HG03108 (cell line): ENCODE data around the gene MBD1.
A peak's percentile ranks its signal among the peaks of the same experiment; 100 is the strongest.
"Not testable (repeated sequence)": the region's sequence is repeated elsewhere in the genome, so short reads cannot be mapped to it uniquely, and the experiment has no call there.

Experiments used
- ATAC-seq: cut with Tn5 transposase; IDR thresholded peaks from one replicate; pipeline ENCODE4 v1.9.1; 2021; ENCODE audit warnings: moderate library complexity; ENCODE audit not compliant: unreplicated experiment

Gene MBD1

DNA sequence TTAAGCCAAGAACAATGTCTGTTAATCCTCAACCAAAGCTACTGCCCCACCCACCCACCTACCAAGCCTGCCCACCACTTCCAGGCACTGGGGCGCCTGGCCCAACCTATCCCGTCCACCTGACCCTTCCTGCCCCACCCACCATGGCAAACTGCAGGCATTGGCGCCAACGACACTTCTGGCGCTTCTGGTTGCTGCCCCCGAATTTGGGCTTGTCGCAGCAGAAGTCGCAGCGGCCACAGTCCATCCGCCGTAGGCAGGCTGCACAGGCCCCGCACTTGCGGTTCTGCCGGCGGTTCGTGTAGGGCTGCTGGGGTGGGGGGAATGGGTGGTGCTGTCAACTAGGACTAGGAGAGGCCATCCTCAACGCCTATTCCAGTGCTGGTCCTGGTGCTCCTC, 7.3 kb downstream of the MBD1 start:
- no peak for ATAC-seq

DNA sequence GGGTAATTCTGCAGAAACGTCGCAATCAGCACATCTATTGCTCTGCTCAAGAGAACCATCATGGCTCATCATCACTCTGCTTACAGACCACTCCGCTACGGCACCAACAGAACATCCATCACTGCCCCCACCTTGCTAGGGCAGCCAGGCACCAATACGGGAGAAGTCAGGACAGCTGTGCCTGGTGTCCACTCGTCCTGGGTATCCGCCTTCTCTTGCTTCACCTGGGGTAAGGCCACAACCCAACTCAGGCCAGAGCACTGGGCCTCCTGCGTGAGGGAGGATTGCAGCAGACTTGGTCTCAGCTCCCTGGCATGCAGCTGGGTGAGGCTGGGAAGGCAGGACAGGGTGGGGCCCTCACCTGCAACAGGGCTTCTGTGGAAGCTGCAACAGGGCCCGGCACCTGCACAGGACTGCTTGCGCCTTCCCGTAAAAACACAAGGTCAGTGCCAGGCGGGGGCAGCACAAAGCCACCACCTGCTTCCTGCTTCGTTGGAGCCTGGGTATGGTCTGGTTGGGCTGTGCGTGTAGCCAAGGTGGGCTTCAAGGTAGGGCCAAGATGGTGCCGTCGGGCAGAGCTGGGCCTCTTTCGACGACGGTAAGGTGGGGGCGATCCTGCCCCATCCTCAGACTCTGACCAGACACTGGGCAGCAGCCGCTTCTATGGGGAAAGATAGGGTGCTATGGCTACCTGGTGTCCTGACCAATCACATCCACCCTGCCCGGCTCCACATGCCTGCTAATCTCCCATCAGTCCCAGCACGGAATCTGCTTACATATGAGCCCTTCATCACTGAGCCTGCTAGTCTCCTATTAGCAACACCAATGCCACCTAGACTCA, 7.9 kb downstream of the MBD1 start:
- ATAC-seq: no peak

DNA sequence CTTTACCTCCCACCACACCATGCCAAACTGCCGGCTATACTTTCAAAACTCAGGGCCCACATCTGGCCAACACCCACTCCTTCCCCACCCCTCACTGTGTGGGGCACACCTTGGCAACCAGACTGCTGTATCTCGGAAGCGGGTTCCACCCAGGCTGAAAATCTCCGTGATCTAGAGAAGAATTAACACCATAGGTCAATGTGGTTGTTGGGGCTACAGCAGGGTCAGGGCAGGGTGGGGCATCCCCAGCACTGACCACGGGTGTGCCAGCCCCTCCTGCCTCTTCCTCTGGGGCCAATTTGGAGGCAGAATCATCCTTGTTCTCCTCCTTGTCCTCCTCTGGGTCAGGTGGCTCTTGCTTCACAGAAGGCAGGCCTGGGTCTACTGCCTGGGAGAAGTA, 8.8 kb downstream of the MBD1 start:
- no peak for ATAC-seq

- peak; percentile 76 for ATAC-seq
These were observed 13.1 kb downstream of the MBD1 start for GRCh38 chr18:50268022-50268747.

GRCh38 chr18:50266248-50266704, 15.0 kb downstream of the MBD1 start, which contains the start of gene CFAP53:
Gene CFAP53, minus strand, starts transcription at chr18:50266495. Its CDS starts 91 bp downstream, at chr18:50266404.
- peak; percentile 73 for ATAC-seq

DNA sequence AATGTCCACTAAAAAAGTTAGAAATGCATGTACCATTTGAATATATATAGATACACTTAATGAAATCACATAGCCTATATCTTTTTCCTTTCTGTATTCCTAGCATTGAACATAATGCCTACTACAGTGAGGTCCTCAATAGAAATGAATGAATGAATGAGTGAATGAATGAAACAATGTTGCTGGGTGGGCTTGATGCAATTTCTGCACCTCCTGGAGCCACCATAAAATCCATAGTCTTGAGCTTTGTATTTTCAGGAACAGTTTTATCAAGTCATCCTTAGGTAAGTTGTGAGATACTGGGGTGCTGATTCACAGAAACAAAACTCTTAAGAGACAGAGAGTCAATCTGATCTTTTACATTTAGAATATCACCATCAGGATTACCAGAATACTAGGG, 18.3 kb downstream of the MBD1 start:
- ATAC-seq: no peak

DNA sequence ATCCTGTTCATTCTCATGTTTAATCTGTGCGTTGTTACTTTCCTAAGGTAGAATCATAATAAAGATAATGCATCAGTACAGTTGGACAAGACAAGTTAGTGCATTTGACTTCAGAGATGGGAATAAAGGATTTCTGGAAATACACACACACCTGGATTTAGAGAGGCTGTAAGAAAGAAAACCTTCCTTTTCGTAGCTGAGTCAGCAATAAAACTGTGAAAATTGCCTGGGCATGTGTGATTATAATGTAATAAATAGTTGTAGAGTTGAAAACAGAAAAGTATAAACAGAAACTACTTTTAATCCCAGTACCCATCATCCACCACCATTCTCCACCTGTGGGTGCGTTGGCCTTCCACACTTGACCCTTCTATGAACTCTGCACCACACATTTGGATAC, 30.4 kb downstream of the MBD1 start:
- ATAC-seq: no peak

DNA sequence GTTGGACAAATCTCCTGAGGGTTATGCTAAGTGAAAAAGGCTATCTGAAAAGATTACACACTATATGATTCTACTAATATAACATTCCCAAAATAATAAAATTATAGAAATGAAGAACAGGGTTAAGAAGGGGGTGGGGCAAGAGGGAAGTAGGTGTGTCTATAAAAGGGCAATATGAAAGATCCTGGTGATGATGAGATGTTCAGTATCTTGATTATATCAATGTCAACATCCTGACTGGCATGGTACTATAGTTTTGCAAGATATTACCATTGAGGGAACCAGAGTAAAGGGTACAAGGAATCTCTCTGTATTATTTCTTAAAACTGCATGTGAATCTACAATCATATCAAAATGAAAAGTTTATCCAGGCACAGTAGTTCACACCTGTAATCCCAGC, 31.7 kb downstream of the MBD1 start:
- ATAC-seq: no peak

GRCh38 chr18:50247561-50247960, 33.8 kb downstream of the MBD1 start:
- no peak for ATAC-seq

DNA sequence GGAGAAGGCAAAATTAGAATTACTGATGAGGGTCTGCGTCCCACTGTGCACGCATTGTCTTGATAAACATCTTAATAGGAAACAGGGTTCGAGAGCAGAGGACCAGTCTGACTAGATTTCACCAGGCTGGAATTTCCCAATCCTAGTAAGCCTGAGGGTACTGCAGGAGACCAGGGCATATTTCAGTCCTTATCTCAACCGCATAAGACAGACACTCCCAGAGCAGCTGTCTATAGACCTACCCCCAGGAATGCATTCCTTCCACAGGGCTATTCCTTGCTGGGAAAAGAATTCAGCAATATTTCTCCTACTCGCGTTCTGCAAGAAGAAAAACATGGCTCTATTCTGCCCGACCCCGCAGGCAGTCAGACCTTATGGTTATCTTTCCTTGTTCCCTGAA, 39.6 kb downstream of the MBD1 start:
- ATAC-seq: not testable (repeated sequence)

DNA sequence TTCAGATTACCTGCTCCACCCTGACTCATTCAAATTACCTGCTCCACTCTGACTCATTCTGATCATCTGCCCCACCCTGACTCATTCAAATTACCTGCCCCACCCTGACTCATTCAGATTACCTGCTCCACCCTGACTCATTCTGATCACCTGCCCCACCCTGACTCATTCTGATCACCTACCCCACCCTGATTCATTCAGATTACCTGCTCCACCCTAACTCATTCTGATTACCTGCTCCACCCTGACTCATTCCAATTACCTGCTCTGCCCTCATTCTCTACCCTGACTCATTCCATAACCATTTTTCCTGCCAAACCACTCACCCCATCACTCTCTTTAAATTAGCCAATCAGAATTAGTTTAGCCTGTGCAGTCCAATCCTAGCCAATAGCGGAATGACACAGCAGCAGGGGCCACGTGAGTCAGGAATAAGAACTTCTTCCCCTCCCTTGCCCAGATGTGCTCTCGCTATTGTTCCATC, 41.2 kb downstream of the MBD1 start:
- ATAC-seq: no peak

DNA sequence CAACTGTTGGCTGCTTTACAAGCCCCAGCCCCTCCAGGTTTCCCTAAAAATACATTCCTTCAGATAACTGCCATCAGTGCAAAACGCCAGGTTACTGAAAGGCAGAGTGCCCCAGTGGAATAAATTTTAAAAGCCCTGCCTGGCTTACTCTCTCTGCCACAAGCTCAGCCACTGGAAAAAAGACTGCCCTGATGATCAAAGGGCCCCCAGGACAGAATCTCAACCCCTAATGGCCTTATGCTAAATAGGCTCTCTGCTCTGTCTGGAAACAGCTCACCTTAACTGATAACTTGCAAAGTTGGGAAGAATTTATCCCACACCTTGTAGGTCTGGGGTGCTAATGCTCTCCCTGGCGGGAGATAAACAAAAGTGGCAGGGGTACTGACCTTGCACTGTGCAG, 48.9 kb downstream of the MBD1 start:
- ATAC-seq: no peak

- no peak for ATAC-seq
These were observed 49.7 kb downstream of the MBD1 start for GRCh38 chr18:50231621-50232020.

DNA sequence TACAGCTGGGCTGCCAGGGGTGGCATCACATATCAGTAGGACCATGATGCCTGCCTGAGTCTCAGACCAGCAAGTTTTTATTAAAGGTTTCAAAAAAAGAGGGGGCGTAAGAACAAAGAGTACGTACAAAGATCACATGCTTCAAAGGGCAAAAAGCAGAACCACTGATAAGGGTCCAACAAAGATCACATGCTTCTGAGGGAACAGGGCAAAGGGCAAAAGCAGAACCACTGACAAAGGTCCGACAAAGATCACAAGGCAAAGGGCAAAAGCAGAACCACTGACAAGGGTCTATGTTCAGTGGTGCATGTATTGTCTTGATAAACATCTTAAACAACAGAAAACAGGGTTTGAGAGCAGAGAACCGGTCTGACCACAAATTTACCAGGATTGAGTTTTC, 61.1 kb downstream of the MBD1 start:
- not testable (repeated sequence) for ATAC-seq
